ENCODE results near the gene NOD1.

- TF ChIP-seq CTCF (IDR thresholded peaks at IDR 0.05) = no peak
- TF ChIP-seq POLR2A (IDR thresholded peaks at IDR 0.05) = no peak
Measured at GRCh38 chr7:30511494-30511893, 32.9 kb upstream of the NOD1 start.
